Measurements from ENCODE around the gene FUOM. TPM values are rescaled to one million over a fixed set of nuclear protein-coding genes. Genes with fewer than 3 reads are reported as not detected.

The FUOM gene
- total and polyA plus RNA-seq, 9 of the 15 experiments (the other 6 are each of a cell fraction or from before 2014, with no cell fraction given): 1.8 to 96.1 (median 27.0) TPM

DNA sequence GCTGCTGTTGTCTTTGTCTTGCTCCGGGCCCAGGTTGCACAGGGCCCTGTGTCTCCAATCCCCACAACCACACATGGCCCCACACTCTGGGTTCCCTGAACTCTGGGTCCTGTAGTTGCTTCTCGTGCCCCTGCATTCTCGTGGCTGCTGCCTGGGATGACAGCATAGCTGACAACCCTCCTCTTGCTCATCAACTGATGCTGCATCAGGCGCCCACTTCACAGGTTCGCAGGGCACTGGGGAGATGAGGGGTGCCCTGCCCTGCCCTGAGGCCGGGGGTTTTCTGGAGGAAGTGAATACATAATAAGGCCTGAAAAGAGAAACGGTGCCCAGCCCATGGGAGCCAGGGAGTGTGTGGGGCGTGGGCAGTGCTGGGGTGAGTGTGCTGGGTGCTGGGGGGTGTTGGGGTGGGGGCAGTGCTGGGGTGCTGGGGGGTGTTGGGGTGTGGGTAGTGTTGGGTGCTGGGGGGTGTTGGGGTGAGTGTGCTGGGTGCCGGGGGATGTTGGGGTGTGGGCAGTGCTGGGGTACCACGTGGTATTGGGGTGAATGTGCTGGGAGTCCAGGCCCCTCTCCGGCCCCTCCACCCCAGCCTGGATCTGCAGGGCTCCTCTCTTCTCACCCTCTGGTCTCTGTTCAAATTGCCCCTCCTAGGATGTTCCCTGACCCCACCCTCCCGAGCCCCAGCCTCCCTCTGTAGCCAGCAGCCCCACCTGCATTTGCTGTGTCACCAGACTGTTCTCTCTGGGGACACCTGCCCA is 34.1 kb upstream of the FUOM start (continued):
- TF ChIP-seq, protein P1, sequence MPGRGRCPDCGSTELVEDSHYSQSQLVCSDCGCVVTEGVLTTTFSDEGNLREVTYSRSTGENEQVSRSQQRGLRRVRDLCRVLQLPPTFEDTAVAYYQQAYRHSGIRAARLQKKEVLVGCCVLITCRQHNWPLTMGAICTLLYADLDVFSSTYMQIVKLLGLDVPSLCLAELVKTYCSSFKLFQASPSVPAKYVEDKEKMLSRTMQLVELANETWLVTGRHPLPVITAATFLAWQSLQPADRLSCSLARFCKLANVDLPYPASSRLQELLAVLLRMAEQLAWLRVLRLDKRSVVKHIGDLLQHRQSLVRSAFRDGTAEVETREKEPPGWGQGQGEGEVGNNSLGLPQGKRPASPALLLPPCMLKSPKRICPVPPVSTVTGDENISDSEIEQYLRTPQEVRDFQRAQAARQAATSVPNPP (IDR thresholded peaks at IDR 0.05; ENCODE audit: borderline replicate concordance, insufficient read depth, insufficient read length): no peak
- no peak for TF ChIP-seq KHSRP (IDR thresholded peaks at IDR 0.05)
- no peak for TF ChIP-seq ZNF507 (tag; conservative IDR thresholded peaks at IDR 0.05)
- TF ChIP-seq, protein P2, sequence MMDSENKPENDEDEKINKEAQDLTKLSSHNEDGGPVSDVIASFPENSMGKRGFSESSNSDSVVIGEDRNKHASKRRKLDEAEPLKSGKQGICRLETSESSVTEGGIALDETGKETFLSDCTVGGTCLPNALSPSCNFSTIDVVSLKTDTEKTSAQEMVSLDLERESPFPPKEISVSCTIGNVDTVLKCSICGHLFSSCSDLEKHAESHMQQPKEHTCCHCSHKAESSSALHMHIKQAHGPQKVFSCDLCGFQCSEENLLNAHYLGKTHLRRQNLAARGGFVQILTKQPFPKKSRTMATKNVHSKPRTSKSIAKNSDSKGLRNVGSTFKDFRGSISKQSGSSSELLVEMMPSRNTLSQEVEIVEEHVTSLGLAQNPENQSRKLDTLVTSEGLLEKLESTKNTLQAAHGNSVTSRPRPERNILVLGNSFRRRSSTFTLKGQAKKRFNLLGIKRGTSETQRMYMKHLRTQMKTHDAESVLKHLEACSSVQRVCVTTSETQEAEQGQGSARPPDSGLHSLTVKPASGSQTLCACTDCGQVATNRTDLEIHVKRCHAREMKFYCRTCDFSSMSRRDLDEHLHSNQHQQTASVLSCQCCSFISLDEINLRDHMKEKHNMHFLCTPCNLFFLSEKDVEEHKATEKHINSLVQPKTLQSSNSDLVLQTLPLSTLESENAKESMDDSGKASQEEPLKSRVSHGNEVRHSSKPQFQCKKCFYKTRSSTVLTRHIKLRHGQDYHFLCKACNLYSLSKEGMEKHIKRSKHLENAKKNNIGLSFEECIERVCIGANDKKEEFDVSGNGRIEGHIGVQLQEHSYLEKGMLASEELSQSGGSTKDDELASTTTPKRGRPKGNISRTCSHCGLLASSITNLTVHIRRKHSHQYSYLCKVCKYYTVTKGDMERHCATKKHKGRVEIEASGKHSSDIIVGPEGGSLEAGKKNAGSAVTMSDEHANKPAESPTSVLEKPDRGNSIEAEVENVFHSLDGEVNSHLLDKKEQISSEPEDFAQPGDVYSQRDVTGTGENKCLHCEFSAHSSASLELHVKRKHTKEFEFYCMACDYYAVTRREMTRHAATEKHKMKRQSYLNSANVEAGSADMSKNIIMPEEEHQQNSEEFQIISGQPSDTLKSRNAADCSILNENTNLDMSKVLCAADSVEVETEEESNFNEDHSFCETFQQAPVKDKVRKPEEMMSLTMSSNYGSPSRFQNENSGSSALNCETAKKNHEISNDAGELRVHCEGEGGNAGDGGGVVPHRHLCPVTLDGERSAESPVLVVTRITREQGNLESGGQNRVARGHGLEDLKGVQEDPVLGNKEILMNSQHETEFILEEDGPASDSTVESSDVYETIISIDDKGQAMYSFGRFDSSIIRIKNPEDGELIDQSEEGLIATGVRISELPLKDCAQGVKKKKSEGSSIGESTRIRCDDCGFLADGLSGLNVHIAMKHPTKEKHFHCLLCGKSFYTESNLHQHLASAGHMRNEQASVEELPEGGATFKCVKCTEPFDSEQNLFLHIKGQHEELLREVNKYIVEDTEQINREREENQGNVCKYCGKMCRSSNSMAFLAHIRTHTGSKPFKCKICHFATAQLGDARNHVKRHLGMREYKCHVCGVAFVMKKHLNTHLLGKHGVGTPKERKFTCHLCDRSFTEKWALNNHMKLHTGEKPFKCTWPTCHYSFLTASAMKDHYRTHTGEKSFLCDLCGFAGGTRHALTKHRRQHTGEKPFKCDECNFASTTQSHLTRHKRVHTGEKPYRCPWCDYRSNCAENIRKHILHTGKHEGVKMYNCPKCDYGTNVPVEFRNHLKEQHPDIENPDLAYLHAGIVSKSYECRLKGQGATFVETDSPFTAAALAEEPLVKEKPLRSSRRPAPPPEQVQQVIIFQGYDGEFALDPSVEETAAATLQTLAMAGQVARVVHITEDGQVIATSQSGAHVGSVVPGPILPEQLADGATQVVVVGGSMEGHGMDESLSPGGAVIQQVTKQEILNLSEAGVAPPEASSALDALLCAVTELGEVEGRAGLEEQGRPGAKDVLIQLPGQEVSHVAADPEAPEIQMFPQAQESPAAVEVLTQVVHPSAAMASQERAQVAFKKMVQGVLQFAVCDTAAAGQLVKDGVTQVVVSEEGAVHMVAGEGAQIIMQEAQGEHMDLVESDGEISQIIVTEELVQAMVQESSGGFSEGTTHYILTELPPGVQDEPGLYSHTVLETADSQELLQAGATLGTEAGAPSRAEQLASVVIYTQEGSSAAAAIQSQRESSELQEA (IDR thresholded peaks at IDR 0.05; ENCODE audit: low read depth): no peak
- no peak for TF ChIP-seq IRF2 (CRISPR knock-in tag; IDR thresholded peaks at IDR 0.05)
- TF ChIP-seq, protein P3, sequence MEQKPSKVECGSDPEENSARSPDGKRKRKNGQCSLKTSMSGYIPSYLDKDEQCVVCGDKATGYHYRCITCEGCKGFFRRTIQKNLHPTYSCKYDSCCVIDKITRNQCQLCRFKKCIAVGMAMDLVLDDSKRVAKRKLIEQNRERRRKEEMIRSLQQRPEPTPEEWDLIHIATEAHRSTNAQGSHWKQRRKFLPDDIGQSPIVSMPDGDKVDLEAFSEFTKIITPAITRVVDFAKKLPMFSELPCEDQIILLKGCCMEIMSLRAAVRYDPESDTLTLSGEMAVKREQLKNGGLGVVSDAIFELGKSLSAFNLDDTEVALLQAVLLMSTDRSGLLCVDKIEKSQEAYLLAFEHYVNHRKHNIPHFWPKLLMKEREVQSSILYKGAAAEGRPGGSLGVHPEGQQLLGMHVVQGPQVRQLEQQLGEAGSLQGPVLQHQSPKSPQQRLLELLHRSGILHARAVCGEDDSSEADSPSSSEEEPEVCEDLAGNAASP (IDR thresholded peaks at IDR 0.05): no peak

All from K562 (cell line).